Type B pancreatic cell (in vitro differentiated cells): ENCODE results near the gene IRF2BP2. TPM values are rescaled to one million over a fixed set of nuclear protein-coding genes. Genes with fewer than 3 reads are reported as not detected.
A peak's percentile ranks its signal among the peaks of the same experiment; 100 is the strongest.

Source experiments
- DNase-seq: peaks from one replicate; pipeline ENCODE4 v3.0.0; 2021; ENCODE audit warnings: mixed read lengths; ENCODE audit not compliant: unreplicated experiment; ENCODE audit errors: extremely low spot score
- H3K27ac Mint-ChIP-seq: 2 replicates; pipeline ENCODE4 v1.8.0; 2021; ENCODE audit warnings: mild to moderate bottlenecking, mixed read lengths
- H3K27me3 Mint-ChIP-seq: 2 replicates; pipeline ENCODE4 v1.8.0; 2021; ENCODE audit warnings: mixed read lengths
- H3K36me3 Mint-ChIP-seq: 2 replicates; pipeline ENCODE4 v1.8.0; 2021; ENCODE audit warnings: mixed read lengths
- H3K4me1 Mint-ChIP-seq: one replicate; pipeline ENCODE4 v1.8.0; 2021; ENCODE audit warnings: mixed read lengths; ENCODE audit not compliant: unreplicated experiment
- H3K4me3 Mint-ChIP-seq: 2 replicates; pipeline ENCODE4 v1.8.0; 2021; ENCODE audit warnings: mild to moderate bottlenecking, mixed read lengths
- H3K9me3 Mint-ChIP-seq: 2 replicates; pipeline ENCODE4 v1.8.0; 2021; ENCODE audit warnings: mixed read lengths
- CTCF ChIP-seq: fragments of 200-600 bp; sonication (generic); conservative IDR thresholded peaks from 2 replicates; pipeline ENCODE4 v1.5.0; 2021; ENCODE audit warnings: antibody characterized with exemption, mild to moderate bottlenecking
- total RNA-seq: library from RNA; stranded (reverse); gene quantifications from 2 replicates; pipeline ENCODE4 v1.2.1, GENCODE V29; 2021; ENCODE audit warnings: low replicate concordance

IRF2BP2 gene
- total RNA-seq, 1 donor from 2014 or later = 181 TPM

GRCh38 chr1:234564035-234565029 lies 45.6 kb downstream of the IRF2BP2 start:
- peak; percentile 32 for DNase-seq
- peak overlapping the region; percentile 84 for H3K27ac Mint-ChIP-seq
- no peaks in the 10 kb centered on the region for H3K36me3 Mint-ChIP-seq

GRCh38 chr1:234562334-234562733 lies 47.6 kb downstream of the IRF2BP2 start:
- no peak for TF ChIP-seq CTCF
- H3K4me1 Mint-ChIP-seq = peaks cover 37% of the 10 kb centered on the region
- no peaks in the 10 kb centered on the region for H3K9me3 Mint-ChIP-seq
- no peak for DNase-seq
- no peaks in the 10 kb centered on the region for H3K27me3 Mint-ChIP-seq
- H3K27ac Mint-ChIP-seq = peak overlapping the region; percentile 69
- H3K36me3 Mint-ChIP-seq = no peaks in the 10 kb centered on the region
- H3K4me3 Mint-ChIP-seq = no peak overlapping the region

More at GRCh38 chr1:234564035-234565029, 45.6 kb downstream of the IRF2BP2 start:
- H3K9me3 Mint-ChIP-seq = no peaks in the 10 kb centered on the region
- H3K27me3 Mint-ChIP-seq = no peaks in the 10 kb centered on the region
- H3K4me3 Mint-ChIP-seq = peak overlapping the region; percentile 76
- TF ChIP-seq CTCF = no peak
- H3K4me1 Mint-ChIP-seq = peaks cover 31% of the 10 kb centered on the region

GRCh38 chr1:234561319-234561718 lies 48.7 kb downstream of the IRF2BP2 start:
- H3K4me3 Mint-ChIP-seq = no peak overlapping the region
- no peaks in the 10 kb centered on the region for H3K27me3 Mint-ChIP-seq
- peaks cover 37% of the 10 kb centered on the region for H3K4me1 Mint-ChIP-seq
- no peak for DNase-seq
- no peaks in the 10 kb centered on the region for H3K9me3 Mint-ChIP-seq
- H3K27ac Mint-ChIP-seq = no peak overlapping the region
- no peak for TF ChIP-seq CTCF
- no peaks in the 10 kb centered on the region for H3K36me3 Mint-ChIP-seq

- Mint-ChIP-seq H3K36me3 (no peaks in the 10 kb centered on the region), H3K27ac (no peak overlapping the region), H3K4me1 (peaks cover 41% of the 10 kb centered on the region), H3K9me3 (peaks cover 5% of the 10 kb centered on the region), H3K4me3 (no peak overlapping the region), H3K27me3 (no peaks in the 10 kb centered on the region)
- no peak for TF ChIP-seq CTCF
- DNase-seq = no peak
These were observed 49.9 kb downstream of the IRF2BP2 start for GRCh38 chr1:234559902-234560676.

DNA sequence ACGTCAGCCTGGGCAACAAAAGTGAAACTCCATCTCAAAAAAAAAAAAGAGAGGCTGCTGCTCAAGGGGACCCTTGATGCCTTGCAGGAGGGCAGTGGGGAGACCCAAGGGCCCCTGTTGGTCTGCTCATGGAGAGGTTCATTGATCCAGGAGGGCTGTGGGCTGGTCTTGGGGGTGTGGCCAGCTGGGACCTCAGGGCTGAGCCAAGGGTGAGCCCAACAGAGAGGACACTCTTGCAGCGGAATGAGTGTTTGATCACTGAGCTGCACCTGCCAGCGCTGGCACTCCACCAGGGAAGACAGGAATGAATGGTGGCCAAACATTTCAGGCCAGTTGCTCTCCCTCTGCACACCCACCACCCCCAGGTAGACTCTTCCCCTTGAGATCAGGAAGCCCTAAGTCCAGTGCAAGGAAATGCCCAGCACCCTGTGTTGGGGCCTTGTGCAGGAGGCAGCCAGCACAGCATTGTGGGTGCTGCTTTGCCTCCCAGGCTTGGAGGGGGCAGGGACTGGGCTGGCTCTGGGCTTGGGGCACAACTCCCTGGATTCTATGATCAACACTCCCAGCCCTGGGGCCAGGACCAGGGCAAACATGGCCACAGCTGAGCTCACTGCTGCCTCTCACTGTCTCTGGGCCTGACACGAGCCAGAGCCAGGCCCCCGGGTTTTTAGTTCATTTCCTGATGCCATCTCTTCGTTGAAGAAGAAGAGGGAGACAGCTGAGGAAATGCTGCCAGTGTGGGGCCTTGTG lies 50.7 kb downstream of the IRF2BP2 start:
- peaks cover 5% of the 10 kb centered on the region for H3K9me3 Mint-ChIP-seq
- H3K36me3 Mint-ChIP-seq = no peaks in the 10 kb centered on the region
- peaks cover 39% of the 10 kb centered on the region for H3K4me1 Mint-ChIP-seq
- no peaks in the 10 kb centered on the region for H3K27me3 Mint-ChIP-seq
- TF ChIP-seq CTCF = no peak
- DNase-seq = no peak
- H3K4me3 Mint-ChIP-seq = no peak overlapping the region
- H3K27ac Mint-ChIP-seq = no peak overlapping the region
